Fibroblast of skin of left quadriceps (primary cell): ENCODE data around the gene LYPD8.
"Not testable (repeated sequence)": the region's sequence is repeated elsewhere in the genome, so short reads cannot be mapped to it uniquely, and the experiment has no call there.

ENCODE experiments used
- DNase-seq, 2 experiments: peaks; one replicate each; pipeline ENCODE4 v3.0.0-alpha.2; 2013; ENCODE audit warnings: low read depth in 2 of 2

The LYPD8 gene

DNA sequence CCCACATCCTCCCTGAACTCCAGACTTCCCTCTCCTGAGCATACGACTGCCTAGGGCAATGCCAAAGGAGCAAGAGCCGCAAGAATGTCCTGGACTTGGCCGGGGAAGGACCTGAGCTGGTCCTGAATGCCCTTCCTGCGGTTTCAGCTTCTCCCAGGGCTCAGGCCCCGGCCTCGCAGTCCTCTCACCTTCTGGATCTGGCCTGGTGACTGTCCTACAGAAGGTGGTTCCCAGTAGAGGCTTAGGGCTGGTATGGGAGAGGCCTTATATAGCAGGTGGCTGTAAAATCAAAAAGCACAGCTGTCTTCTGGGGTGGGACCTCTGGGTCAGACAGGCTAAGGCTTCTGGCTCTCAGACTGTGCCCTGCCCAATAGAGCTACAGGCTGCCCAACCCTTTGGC, at the start of gene LYPD8:
LYPD8 (minus strand) TSS at position 243 of the 400 bp plus-strand sequence. CDS start 4,678 bp downstream, outside the sequence.
- no peak for DNase-seq

GRCh38 chr1:248804771-248805681, 49.5 kb upstream of the LYPD8 start:
- DNase-seq = no peak

DNA sequence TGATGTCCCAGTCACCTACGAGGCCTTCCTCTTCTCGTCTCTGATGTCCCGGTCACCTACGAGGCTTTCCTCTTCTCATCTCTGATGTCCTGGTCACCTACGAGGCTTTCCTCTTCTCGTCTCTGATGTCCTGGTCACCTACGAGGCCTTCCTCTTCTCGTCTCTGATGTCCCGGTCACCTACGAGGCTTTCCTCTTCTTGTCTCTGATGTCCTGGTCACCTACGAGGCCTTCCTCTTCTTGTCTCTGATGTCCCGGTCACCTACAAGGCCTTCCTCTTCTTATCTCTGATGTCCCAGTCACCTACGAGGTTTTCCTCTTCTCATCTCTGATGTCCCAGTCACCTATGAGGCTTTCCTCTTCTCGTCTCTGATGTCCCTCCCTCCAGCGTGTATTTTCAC, 47.9 kb upstream of the LYPD8 start:
- not testable (repeated sequence) for DNase-seq

- DNase-seq = no peak
Measured at GRCh38 chr1:248802454-248802853, 46.9 kb upstream of the LYPD8 start.

- no peak for DNase-seq
Measured at GRCh38 chr1:248800459-248800858, 44.9 kb upstream of the LYPD8 start.

DNA sequence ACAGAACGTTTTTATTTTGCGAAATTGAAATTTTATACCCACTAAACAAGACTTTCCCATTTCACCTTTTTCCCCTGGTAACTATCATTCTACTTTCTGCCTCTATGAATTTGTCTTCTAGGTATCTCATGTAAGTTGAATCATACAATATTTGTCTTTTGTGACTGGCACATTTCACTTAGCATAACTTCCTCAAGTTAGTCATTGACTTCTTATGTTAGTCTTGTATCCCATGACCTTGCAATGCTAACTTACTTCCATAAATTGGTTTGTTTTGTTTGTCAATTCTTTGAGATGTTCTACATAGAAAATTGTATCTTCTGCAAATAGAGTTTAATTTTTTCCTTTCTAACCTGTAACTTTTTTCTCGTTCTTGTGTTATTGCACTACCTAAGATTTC, 43.2 kb upstream of the LYPD8 start:
- no peak for DNase-seq

DNA sequence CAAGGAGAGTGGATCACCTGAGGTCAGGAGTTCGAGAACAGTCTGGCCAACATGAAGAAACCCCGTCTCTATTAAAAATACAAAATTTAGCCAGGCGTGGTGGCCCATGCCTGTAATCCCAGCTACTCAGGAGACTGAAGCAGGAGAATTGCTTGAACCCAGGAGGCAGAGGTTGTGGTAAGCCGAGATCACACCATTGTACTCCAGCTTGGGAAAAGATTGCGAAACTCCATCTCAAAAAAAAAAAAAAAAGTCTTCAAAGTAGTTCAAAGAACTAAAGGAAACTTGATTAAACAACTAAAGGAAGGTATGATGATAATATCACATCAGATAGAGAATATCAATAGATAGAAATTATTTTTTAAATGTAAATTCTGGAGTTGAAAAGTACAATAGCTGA, 39.1 kb upstream of the LYPD8 start:
- not testable (repeated sequence) for DNase-seq

DNA sequence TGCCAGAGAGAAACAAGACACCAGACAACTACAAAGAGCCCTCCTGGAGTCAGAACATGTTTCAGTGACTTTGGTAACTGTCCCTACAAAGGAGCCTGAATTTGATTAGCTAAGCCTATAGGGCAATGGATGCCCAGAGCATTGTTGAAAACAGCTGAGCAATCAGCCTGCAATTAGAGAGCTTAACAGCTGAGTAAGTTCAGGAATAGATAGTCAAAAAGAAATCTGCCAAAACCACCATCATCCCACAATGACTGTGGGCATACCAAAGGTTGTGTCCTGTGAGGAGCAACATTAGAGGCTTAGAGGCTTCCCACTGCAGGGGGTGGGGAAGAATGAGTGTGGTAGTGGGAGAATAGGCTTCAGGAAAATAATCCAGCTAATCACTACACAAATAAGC, 38.0 kb upstream of the LYPD8 start:
- no peak for DNase-seq

GRCh38 chr1:248792342-248792741, 36.8 kb upstream of the LYPD8 start:
- DNase-seq = no peak

DNA sequence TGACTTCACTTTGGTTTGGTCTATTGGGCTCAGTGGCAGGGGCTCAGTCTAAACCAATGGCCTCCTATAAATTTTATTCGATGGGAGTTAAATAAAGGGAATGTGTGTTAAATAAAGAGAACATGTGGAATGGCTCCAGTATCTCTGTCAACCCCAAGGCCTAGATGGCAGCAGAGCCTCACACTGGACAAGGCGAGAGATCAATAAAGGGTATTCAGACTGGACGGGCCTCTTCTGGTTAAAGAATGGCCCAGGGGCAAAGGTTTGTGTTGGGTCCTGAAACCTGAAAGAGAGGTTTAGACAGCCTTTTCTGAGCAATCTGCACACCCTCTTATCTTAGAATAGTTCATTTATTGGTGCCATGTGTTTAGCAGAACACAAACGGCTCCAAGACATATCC, 35.5 kb upstream of the LYPD8 start:
- DNase-seq = no peak

- no peak for DNase-seq
Measured at GRCh38 chr1:248790456-248790855, 34.9 kb upstream of the LYPD8 start.

GRCh38 chr1:248789337-248789736, 33.8 kb upstream of the LYPD8 start:
- not testable (repeated sequence) for DNase-seq

GRCh38 chr1:248788327-248788726, 32.8 kb upstream of the LYPD8 start:
- DNase-seq = no peak

GRCh38 chr1:248787430-248787829, 31.9 kb upstream of the LYPD8 start:
- DNase-seq = no peak

DNA sequence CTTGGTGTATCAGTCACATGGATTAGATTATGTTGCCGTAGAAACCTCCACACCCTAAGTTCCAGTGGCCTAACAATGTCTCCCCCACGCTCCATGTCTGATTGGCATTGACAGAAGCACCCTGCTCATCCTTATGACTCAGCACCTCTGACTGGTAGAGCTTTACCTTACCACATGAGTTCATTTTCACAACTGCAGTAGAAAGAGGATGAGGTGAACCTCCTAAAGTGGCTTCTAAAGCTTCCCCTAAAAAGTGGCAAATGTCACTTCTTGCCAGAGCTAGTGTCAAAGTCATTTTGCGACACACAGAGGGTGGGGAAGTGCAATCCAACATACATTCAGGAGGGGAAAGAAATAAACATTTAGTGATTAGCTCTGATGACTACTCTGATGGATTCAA, 30.6 kb upstream of the LYPD8 start:
- DNase-seq = no peak

GRCh38 chr1:248783367-248783766, 27.8 kb upstream of the LYPD8 start:
- no peak for DNase-seq

DNA sequence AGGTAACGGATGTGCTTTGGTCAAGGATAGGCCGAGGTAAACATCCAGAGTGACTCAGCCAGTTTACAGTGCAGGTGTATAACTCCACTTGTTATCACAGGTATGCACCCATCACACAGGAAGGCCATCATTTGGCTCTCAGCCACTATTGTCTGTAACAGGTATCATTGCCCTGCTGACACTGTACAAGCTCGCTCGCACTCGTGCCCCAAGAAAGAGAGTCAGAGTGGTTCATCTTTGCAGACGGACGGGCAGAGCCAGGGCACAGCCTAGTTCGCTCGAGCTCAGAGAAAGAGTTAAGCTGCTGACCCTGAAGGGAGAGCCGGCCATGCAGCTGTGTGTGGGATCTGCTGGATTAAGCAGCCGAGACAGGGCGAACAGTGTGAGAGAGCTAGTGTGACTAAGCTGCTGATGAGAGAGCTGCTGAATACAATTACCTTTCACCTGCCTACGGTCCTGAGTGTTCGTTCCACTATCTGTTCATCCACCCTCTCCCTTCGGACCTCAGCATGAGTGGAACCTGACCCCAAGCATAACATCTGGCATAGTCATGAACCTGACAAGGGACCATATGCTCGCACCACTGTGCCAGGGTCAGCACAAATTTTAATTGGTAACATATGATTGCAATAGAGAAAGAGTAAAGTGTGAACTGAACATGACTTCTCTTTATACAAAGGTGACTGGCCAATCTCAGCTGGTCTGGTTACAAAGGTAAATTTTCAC, 27.0 kb upstream of the LYPD8 start:
- no peak for DNase-seq

- no peak for DNase-seq
Measured at GRCh38 chr1:248779350-248779749, 23.8 kb upstream of the LYPD8 start.

- no peak for DNase-seq
Measured at GRCh38 chr1:248778906-248779305, 23.3 kb upstream of the LYPD8 start.

GRCh38 chr1:248776991-248777390, 21.4 kb upstream of the LYPD8 start:
- DNase-seq = no peak

GRCh38 chr1:248775441-248775840, 19.9 kb upstream of the LYPD8 start:
- DNase-seq = no peak

DNA sequence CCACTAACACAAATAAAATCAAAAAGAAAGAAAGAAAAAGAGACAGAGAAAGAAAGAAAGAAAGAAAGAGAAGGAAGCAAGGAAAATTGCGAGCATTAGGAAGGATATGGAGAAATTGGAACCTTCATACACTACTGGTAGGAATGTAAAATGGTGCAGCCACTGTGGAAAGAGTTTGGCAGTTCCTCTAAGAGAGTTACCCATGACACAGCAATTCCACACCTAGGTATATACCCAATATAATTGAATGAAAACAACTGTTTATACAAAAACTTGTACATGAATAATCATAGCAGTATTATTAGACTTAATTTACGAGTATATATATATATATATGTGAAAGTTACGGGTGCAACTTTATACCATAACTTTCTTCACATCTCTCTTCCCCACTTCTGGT, 4.1 kb upstream of the LYPD8 start:
- no peak for DNase-seq

- DNase-seq = no peak
Measured at GRCh38 chr1:248758352-248758751, 2.8 kb upstream of the LYPD8 start.
